ENCODE measurements around the gene CXCR2. TPM values are rescaled to one million over a fixed set of nuclear protein-coding genes. Genes with fewer than 3 reads are reported as not detected.

Gene CXCR2
- total RNA-seq, 6 donors from 2014 or later: 0.79 to 25.8 (median 7.2) TPM

GRCh38 chr2:218125095-218125494 lies 733 bp upstream of the CXCR2 start:
- Histone ChIP-seq H3K9me3 (peaks cover 0 to 12% (median 6%) of the 10 kb centered on the region in 4 donors), H3K4me1 (peaks cover 0 to 14% (median 4%) of the 10 kb centered on the region in 4 donors), H3K4me3 (peak overlapping the region in 1 of 4 donors; percentile 23), H3K27ac (peak overlapping the region; percentile 18 to 83 (median 62)), H3K27me3 (no peaks in the 10 kb centered on the region), H3K36me3 (no peaks in the 10 kb centered on the region)
- peak; percentile 36 to 79 for ATAC-seq (ENCODE audit: low FRiP score in 2 of 2)
- DNase-seq: no peak
- TF ChIP-seq CTCF (IDR thresholded peaks at IDR 0.05) (no peak), POLR2AphosphoS5 (IDR thresholded peaks at IDR 0.05) (peak; percentile 34 to 50), POLR2A (IDR thresholded peaks at IDR 0.05) (no peak), EP300 (IDR thresholded peaks at IDR 0.05) (no peak)
- 42 to 43% methylated on average over 4 of the region's 4 CpGs for WGBS, 2 donors

GRCh38 chr2:218127929-218128455 lies 2.2 kb downstream of the CXCR2 start:
- WGBS, 2 donors: 88 to 89% methylated on average over 3 of the region's 3 CpGs
- Histone ChIP-seq H3K4me1 (peaks cover 0 to 14% (median 4%) of the 10 kb centered on the region in 4 donors), H3K27ac (peak overlapping the region in 2 of 4 donors; percentile 61 to 83), H3K27me3 (no peaks in the 10 kb centered on the region), H3K9me3 (no peaks in the 10 kb centered on the region), H3K36me3 (no peaks in the 10 kb centered on the region), H3K4me3 (peak overlapping the region in 2 of 4 donors; percentile 0 to 1)
- no peak for ATAC-seq (ENCODE audit: low FRiP score in 2 of 2)
- no peak for TF ChIP-seq POLR2AphosphoS5 (IDR thresholded peaks at IDR 0.05)
- no peak for TF ChIP-seq POLR2A (IDR thresholded peaks at IDR 0.05)
- TF ChIP-seq EP300 (IDR thresholded peaks at IDR 0.05): no peak
- no peak for TF ChIP-seq CTCF (IDR thresholded peaks at IDR 0.05)
- DNase-seq: no peak

GRCh38 chr2:218128781-218129457 lies 3.1 kb downstream of the CXCR2 start:
- Histone ChIP-seq H3K27me3 (no peaks in the 10 kb centered on the region), H3K4me3 (peak overlapping the region in 2 of 4 donors; percentile 0 to 12), H3K4me1 (peaks cover 0 to 14% (median 4%) of the 10 kb centered on the region in 4 donors), H3K27ac (peak overlapping the region in 2 of 4 donors; percentile 61 to 83), H3K36me3 (no peaks in the 10 kb centered on the region), H3K9me3 (no peaks in the 10 kb centered on the region)
- ATAC-seq (ENCODE audit: low FRiP score in 2 of 2) (peak in 1 of 2 donors; percentile 20), DNase-seq (no peak)
- WGBS, 2 donors: 65 to 77% methylated on average over 6 of the region's 6 CpGs
- no peak for TF ChIP-seq POLR2A (IDR thresholded peaks at IDR 0.05)
- no peak for TF ChIP-seq CTCF (IDR thresholded peaks at IDR 0.05)
- TF ChIP-seq POLR2AphosphoS5 (IDR thresholded peaks at IDR 0.05): no peak
- TF ChIP-seq EP300 (IDR thresholded peaks at IDR 0.05): no peak

GRCh38 chr2:218129458-218130135 lies 3.8 kb downstream of the CXCR2 start:
- ATAC-seq (ENCODE audit: low FRiP score in 2 of 2) (no peak), DNase-seq (no peak)
- no peak for TF ChIP-seq EP300 (IDR thresholded peaks at IDR 0.05)
- no peak for TF ChIP-seq CTCF (IDR thresholded peaks at IDR 0.05)
- no peak for TF ChIP-seq POLR2AphosphoS5 (IDR thresholded peaks at IDR 0.05)
- TF ChIP-seq POLR2A (IDR thresholded peaks at IDR 0.05): no peak
- 68 to 74% methylated on average over 6 of the region's 6 CpGs for WGBS, 2 donors
- Histone ChIP-seq H3K36me3 (no peaks in the 10 kb centered on the region), H3K9me3 (no peaks in the 10 kb centered on the region), H3K27me3 (no peaks in the 10 kb centered on the region), H3K4me1 (peaks cover 0 to 14% (median 4%) of the 10 kb centered on the region in 4 donors), H3K4me3 (peak overlapping the region in 2 of 4 donors; percentile 1 to 12), H3K27ac (peak overlapping the region in 3 of 4 donors; percentile 12 to 83 (median 48))
